ENCODE results near the gene TMEM263. TPM values are rescaled to one million over a fixed set of nuclear protein-coding genes. Genes with fewer than 3 reads are reported as not detected.

TMEM263 gene
- total and polyA plus RNA-seq, 5 experiments from 2014 or later: 38.7 to 54.7 (median 47.2) TPM

Other genes starting within 250 kb of the TMEM263 start
- 10 to 100 TPM; 14.6 to 17.6 TPM for gene RIC8B, start 181.2 kb upstream of the TMEM263 start, total RNA-seq
- gene RIC8B, start 181.2 kb upstream of the TMEM263 start, polyA plus RNA-seq: 1 to 10 TPM; 4.8 to 5.4 (median 5.2) TPM
- 10 to 100 TPM; 13.1 to 14.3 TPM for gene MTERF2, start 31.2 kb downstream of the TMEM263 start, total RNA-seq
- gene MTERF2, start 31.2 kb downstream of the TMEM263 start, polyA plus RNA-seq: 1 to 10 TPM; 4.4 to 9.3 (median 8.5) TPM
- gene CRY1, start 137.6 kb downstream of the TMEM263 start, total RNA-seq: 10 to 100 TPM; 36.8 to 37.9 TPM
- 10 to 100 TPM; 26.1 to 30.7 (median 26.5) TPM for gene CRY1, start 137.6 kb downstream of the TMEM263 start, polyA plus RNA-seq

Data from naive thymus-derived CD8-positive, alpha-beta T cell (primary cell).